ENCODE results near the gene GSG1.

GSG1 gene

GRCh38 chr12:13073173-13073572, 30.3 kb downstream of the GSG1 start:
- H3K9ac ChIP-seq = no peak overlapping the region
- no peak overlapping the region for H2AFZ ChIP-seq (ENCODE audit: low read depth)
- no peaks in the 10 kb centered on the region for H4K20me1 ChIP-seq (ENCODE audit: insufficient read depth)
- H3K4me1 ChIP-seq (ENCODE audit: low read depth, poor library complexity, severe bottlenecking) = peaks cover 18% of the 10 kb centered on the region
- H3K27ac ChIP-seq = no peak overlapping the region
- H3K27me3 ChIP-seq (ENCODE audit: insufficient read depth, low read depth) = no peaks in the 10 kb centered on the region
- H3K4me3 ChIP-seq (IDR thresholded peaks at IDR 0.05; ENCODE audit: insufficient read depth, low read depth, low read length) = no peak overlapping the region
- no peaks in the 10 kb centered on the region for H3K36me3 ChIP-seq (ENCODE audit: insufficient read depth)
- TF ChIP-seq CTCF (conservative IDR thresholded peaks at IDR 0.05; ENCODE audit: low read depth, low read length) = no peak
- H3K79me2 ChIP-seq (ENCODE audit: insufficient read depth, low read depth) = no peaks in the 10 kb centered on the region
- no peak overlapping the region for H3K4me2 ChIP-seq

- peak overlapping the region; percentile 31; the same call in 1 of the 2 replicates for H3K27ac ChIP-seq
- H2AFZ ChIP-seq (ENCODE audit: low read depth) = peak overlapping the region; percentile 12; the same call in 1 of the 2 replicates
- no peaks in the 10 kb centered on the region for H3K27me3 ChIP-seq (ENCODE audit: insufficient read depth, low read depth)
- no peaks in the 10 kb centered on the region for H3K36me3 ChIP-seq (ENCODE audit: insufficient read depth)
- H3K4me1 ChIP-seq (ENCODE audit: low read depth, poor library complexity, severe bottlenecking) = peaks cover 18% of the 10 kb centered on the region
- TF ChIP-seq CTCF (conservative IDR thresholded peaks at IDR 0.05; ENCODE audit: low read depth, low read length) = no peak
- peak overlapping the region; percentile 37 for H3K4me2 ChIP-seq
- no peaks in the 10 kb centered on the region for H3K79me2 ChIP-seq (ENCODE audit: insufficient read depth, low read depth)
- no peak overlapping the region for H3K4me3 ChIP-seq (IDR thresholded peaks at IDR 0.05; ENCODE audit: insufficient read depth, low read depth, low read length)
- H4K20me1 ChIP-seq (ENCODE audit: insufficient read depth) = no peaks in the 10 kb centered on the region
- no peak overlapping the region; the same call in 1 of the 2 replicates for H3K9ac ChIP-seq
Observed at GRCh38 chr12:13071305-13072280, 31.9 kb downstream of the GSG1 start.

- TF ChIP-seq CTCF (conservative IDR thresholded peaks at IDR 0.05; ENCODE audit: low read depth, low read length) = no peak
- Histone ChIP-seq H3K36me3 (ENCODE audit: insufficient read depth) (no peaks in the 10 kb centered on the region), H3K79me2 (ENCODE audit: insufficient read depth, low read depth) (no peaks in the 10 kb centered on the region), H3K4me1 (ENCODE audit: low read depth, poor library complexity, severe bottlenecking) (peaks cover 18% of the 10 kb centered on the region), H3K9ac (no peak overlapping the region), H4K20me1 (ENCODE audit: insufficient read depth) (no peaks in the 10 kb centered on the region), H3K27ac (no peak overlapping the region), H3K27me3 (ENCODE audit: insufficient read depth, low read depth) (no peaks in the 10 kb centered on the region), H3K4me2 (no peak overlapping the region), H3K4me3 (IDR thresholded peaks at IDR 0.05; ENCODE audit: insufficient read depth, low read depth, low read length) (no peak overlapping the region), H2AFZ (ENCODE audit: low read depth) (no peak overlapping the region)
Observed at GRCh38 chr12:13069380-13069779, 34.1 kb downstream of the GSG1 start.

GRCh38 chr12:13067322-13067721, 36.1 kb downstream of the GSG1 start:
- Histone ChIP-seq H3K36me3 (ENCODE audit: insufficient read depth) (no peaks in the 10 kb centered on the region), H3K27me3 (ENCODE audit: insufficient read depth, low read depth) (no peaks in the 10 kb centered on the region), H3K9ac (no peak overlapping the region), H3K4me2 (no peak overlapping the region), H3K79me2 (ENCODE audit: insufficient read depth, low read depth) (no peaks in the 10 kb centered on the region), H3K4me3 (IDR thresholded peaks at IDR 0.05; ENCODE audit: insufficient read depth, low read depth, low read length) (no peak overlapping the region), H3K27ac (no peak overlapping the region), H2AFZ (ENCODE audit: low read depth) (no peak overlapping the region), H4K20me1 (ENCODE audit: insufficient read depth) (no peaks in the 10 kb centered on the region), H3K4me1 (ENCODE audit: low read depth, poor library complexity, severe bottlenecking) (peaks cover 16% of the 10 kb centered on the region)
- no peak for TF ChIP-seq CTCF (conservative IDR thresholded peaks at IDR 0.05; ENCODE audit: low read depth, low read length)

Data from KMS-11 (cell line).